ENCODE measurements around the gene FAM216A.
"Not testable (repeated sequence)": the region's sequence is repeated elsewhere in the genome, so short reads cannot be mapped to it uniquely, and the experiment has no call there.

The FAM216A gene, protein sequence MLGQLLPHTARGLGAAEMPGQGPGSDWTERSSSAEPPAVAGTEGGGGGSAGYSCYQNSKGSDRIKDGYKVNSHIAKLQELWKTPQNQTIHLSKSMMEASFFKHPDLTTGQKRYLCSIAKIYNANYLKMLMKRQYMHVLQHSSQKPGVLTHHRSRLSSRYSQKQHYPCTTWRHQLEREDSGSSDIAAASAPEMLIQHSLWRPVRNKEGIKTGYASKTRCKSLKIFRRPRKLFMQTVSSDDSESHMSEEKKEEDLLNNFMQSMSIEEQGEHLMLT

DNA sequence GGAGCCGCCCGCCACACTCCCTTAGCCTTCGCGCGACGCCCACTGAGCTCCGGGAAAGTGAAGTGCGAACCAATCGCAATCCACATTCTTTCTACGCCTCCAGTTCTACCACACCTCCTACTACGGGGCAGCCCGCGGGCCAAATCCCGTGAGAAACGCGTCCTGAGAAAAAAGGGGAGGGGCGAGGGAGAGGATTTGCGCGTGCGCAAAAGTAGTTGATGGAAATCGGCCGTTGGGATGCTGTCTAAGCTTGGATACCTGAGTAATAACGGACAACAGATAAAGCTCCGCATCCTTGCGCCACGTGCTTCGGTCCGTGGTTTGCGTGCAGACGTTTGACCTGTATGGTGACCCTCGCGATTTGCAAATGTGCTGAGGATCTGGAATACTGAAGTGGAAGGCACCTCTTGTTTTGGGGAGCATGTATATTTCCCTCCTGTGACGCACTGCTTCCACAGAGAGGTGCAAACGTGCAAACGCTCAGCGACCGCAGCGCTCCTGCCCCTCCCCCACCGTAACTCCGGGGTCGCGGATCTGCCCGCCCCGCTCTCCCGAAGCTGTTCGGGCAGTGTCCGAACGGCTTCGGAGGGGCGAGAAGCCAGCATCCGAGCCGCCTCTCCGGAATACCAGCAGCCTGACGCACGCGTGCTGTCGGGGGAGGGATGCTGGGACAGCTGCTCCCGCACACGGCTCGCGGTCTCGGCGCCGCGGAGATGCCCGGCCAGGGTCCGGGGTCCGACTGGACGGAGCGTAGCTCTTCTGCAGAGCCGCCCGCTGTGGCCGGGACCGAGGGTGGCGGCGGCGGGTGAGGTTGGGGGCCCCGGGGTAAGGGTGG, at the start of gene FAM216A, which contains the start of gene GPN3:
Gene FAM216A (plus strand): TSS at position 632 of the 835 bp plus-strand sequence. CDS start 31 bp downstream, at position 663.
Gene GPN3 (minus strand): TSS at position 44 of the 835 bp plus-strand sequence. CDS start 54 bp downstream, outside the sequence.
- peak; percentile 97 for DNase-seq (ENCODE audit: low read depth in 2 of 2)

DNA sequence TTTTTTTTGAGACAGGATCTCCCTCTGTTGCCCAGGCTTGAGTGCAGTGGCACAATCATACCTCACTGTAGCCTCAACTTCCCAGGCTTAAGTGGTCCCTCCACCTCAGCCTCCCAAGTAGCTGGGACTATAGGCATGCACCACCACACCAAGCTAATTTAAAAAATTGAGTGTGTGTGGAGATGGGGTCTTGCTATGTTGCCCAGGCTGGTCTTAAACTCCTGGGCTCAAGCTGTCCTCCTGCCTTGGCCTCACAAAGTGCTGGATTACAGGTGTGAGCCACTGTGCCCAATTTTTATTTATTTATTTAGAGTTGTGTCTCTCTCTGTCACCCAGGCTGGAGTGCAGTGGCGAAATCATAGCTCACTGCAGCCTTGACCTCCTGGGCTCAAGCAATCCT, 48.0 kb upstream of the FAM216A start:
- DNase-seq (ENCODE audit: low read depth in 2 of 2) = not testable (repeated sequence)

DNA sequence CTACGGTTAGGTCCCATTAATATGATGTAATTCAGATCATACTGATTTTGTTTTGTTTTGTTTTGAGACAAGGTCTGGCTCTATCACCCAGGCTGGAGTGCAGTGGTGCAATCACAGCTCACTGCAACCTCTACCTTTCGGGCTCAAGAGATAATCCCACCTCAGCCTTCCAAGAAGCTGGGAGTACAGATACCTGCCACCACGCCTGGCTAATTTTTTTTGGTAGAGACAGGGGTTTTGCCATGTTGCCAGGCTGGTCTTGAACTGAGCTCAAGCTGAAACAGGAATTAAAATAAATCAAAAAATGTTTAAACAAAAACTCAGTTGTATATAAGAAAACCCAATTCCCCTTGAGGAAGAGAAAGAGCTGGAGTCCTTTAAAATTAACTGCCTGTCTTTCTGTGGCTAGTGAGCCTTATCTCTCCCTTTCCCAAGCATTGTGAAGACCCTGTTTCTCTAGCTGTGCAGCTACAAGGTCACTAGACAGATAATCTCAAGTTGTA, 47.4 kb upstream of the FAM216A start:
- DNase-seq (ENCODE audit: low read depth in 2 of 2) = no peak

DNA sequence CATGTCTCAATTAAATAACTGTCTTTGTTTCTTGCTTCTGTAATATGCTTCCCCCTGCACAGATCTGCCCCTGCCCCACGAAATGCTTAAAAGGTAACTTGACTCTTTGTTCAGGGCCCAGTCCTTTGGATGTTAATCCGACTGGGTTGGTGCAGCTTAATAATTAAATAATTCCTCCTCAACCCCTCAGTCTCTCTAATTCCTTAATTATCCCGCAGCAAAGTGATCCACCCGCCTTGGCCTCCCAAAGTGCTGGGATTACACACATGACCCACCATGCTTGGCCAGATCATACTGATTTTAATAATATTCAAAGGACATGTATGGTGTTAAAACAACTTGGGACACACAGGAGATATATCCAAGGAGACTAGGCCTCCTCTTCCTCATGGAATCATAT, 46.9 kb upstream of the FAM216A start:
- DNase-seq (ENCODE audit: low read depth in 2 of 2) = no peak

DNA sequence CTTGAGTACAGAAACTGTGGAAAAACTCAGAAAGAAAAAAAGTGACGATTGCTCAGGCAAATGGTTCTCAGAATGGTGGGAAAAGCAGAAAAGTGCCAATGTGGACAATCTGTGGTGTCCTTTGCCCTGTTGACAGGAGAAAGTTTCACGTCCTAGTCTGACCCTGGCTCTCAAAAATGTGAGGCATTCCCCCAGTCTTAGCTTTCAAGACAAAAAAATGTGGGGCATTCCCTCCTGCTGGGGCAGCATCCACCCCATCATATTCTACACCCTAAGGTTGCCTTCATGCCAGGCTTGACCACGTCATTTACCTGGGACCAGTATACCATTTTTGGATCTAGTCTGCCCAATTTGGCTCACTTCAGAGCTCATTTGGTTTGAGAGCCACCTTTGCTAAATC, 44.4 kb upstream of the FAM216A start:
- no peak for DNase-seq (ENCODE audit: low read depth in 2 of 2)

DNA sequence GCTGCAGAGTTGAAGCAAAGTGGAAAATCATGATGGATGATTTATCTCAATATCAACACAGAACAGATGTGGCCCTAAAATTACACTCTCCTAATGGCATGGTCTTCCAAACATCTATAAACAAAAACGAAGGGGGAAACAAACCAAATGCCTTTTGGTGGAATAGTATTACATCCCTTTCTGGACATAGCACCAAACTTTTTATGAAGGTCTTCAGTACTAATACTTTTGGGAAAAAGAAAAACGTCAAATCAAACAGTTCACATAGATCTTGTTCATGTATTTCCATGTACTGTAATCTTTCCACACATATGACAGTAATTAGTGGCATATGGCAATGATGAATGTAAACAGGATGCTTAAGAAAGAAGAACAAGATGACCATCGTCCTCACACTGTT, 42.2 kb upstream of the FAM216A start:
- peak in 1 of 2 experiments; percentile 23 for DNase-seq (ENCODE audit: low read depth in 2 of 2)

DNA sequence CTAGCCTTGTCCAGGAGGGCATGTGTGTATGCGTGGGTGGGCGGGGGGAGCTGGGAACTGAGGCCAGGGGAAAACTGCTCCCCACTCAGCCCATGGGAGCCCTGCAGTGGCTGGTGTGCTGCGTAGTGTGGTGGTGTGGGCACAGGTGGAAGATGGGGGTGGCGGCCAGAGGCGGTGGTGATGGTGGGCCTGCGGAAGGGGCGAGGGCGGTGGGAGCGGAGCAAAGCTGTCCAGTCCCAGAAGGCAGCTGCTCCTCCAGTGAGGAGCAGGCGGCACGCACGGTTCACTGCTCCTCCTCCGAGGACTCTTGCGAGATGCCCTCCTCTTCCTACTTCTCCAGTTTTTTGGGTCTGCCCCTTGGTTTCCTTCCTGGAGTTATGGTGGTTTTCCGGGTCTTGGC, 39.0 kb upstream of the FAM216A start:
- not testable (repeated sequence) for DNase-seq (ENCODE audit: low read depth in 2 of 2)

DNA sequence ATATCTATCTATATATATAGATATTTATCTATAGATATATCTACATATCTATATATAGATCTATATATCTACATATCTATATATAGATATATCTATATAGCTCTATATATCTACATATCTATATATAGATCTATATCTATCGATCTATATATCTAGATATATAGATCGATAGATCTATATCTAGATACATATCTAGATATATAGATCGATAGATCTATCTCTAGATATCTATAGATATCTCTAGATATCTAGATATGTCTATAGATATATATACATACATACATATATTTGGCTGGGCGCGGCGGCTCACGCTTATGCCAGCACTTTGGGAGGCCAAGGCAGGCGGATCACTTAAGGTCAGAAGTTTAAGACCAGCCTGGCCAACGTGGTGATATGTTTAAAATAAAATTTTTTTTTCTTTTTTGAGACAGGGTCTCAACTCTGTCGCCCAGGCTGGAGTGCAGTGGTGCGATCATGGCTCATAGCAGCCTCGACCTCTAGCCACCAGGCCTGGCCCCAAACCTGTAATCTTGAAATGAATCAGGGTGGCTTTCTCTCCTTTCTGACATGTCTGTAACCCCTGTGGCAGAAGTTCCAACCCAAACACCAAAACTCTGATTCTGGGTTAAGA, 36.6 kb upstream of the FAM216A start:
- no peak for DNase-seq (ENCODE audit: low read depth in 2 of 2)

DNA sequence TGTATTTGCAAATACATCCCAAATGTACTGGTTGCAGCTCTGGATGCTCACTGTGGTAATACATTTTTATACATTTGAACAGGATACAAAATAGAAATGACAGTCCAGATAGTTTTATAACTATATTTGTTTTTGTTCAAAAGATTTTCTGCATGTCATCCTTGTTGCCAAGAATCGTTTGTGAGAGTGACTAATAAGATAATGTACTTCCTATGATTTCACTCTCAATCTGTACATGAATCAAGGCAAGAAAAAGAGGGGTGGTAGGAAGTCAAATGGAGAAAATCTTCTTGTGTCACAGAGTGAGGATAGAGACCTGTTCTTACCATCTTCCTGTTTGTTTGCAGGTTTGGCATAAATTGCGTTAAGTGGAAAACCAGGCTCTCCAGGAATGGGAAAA, 32.4 kb upstream of the FAM216A start:
- no peak for DNase-seq (ENCODE audit: low read depth in 2 of 2)

DNA sequence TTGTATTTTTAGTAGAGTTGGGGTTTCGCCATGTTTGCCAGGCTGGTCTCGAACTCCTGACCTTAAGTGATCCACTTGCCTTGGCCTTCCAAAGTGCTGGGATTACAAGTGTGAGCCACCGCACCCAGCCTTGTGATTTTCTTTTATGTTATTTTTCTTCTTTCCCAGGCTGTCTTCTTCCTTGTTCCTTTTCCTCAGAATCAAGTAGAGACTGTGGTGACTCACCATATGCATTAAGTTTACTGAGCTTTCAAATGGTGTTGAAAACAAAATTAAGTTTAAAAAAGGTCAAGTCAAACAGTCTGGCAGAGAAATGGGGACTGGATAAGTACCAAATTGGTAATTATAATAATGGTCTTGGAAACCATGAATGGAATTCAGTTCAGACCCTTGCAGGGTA, 24.2 kb upstream of the FAM216A start:
- DNase-seq (ENCODE audit: low read depth in 2 of 2) = no peak

DNA sequence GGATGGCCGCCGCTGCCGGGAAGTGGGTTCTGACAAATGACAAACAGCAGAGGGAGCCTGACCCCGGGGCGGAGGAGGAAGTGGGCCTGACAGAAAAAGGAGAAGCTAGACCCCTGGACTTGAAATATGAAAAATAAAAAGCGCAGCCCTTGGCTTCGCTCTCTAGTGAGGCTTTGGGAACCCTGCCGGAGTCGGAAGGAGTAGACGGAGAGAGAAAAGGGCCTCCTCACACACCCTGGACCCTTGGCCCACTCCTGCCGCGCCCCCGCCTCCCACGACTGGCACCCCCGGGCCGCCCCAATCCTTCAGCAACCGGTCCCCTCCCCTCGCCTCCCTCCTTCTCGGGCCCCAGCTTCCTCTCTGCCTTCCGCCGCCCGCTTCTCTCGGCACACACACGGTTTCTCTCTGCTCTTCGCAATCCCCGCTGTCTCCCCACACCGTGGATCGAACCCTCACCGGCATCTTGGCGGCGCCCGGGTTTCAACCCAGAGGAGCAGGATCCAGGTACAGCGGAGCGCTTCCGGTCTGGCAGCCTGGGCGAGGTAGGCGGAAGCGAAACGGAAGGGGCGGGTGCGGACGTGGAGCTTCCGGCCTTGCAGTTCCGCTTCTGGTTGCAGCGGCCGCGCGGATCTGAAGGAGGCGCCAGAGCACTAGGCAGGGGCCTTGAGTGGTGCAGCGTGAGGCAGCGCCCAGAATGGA, 18.7 kb upstream of the FAM216A start, which contains the start of gene ARPC3:
Gene ARPC3 (minus strand): TSS at position 539 of the 699 bp plus-strand sequence. CDS start 77 bp downstream, at position 462.
- peak; percentile 86 to 88 for DNase-seq (ENCODE audit: low read depth in 2 of 2)

DNA sequence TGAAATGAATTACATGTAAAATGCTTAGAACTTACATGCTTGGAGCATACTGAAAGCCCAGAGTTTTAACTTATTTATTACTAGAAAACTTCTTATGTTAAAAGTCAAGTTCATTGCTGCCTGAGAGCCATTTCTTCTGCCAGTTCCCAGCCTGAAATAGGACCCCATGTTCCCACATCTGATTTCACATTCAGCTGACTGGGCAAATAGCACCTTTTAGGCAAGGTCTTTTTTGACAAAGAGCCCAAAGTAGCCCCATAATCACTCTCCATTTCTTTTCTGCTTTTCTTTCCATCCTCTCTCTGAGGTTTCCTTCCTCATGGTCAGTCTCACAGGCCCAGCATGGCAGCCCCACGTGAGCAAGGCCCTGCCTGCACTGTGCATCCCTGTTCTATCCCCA, 17.4 kb upstream of the FAM216A start:
- DNase-seq (ENCODE audit: low read depth in 2 of 2) = no peak

DNA sequence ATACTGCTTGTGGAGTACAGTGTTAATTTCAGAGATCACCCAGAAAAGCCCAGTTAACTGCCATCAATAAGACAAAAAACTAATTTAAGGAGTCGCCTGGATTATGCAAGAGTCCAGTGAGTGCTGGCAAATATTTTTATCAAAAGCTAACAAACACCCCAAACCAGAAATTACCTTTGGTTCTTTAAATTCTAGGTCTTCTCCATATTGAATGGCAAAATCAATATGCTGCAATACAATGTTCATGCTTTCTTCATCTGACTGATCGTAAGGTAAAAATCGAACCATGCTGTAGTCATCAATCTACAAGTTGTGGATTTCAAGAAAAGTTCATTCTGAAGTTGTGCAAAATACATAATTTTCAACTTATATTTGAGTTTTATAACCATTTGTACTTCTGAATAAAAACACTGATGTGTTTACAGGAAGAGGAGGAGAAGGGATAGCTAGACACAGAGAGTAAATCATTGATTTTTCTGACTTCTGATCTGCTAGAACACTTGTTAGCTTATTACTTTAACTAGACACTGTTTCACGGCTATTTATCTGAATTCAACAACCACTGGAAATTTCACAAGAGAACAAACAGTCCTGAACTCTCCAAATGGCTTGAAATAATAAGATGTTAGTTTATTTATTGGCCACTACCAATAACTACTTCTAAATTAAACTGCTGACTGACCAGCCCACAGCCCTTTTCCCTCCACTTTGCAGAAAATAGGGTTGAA, 14.9 kb upstream of the FAM216A start:
- DNase-seq (ENCODE audit: low read depth in 2 of 2) = no peak

DNA sequence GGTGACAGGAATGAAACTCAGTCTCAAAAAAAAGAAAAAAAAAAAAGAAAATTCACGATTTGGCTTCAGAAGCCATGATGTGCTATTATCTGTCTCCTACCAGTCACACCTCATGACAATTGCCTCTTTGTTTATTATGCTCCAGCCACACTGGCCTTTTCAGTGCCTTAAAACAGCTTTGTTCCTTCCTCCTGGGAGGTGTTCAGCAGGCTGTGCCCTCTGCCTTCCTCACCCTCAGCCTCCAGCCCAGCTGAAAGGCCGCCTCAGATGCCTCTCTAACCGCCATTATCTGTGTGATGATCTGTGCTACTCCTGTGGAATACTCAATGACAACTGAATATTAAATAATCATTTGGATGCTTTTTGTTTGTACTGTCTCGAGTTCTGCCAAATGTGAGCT, 9.9 kb upstream of the FAM216A start:
- DNase-seq (ENCODE audit: low read depth in 2 of 2) = no peak

DNA sequence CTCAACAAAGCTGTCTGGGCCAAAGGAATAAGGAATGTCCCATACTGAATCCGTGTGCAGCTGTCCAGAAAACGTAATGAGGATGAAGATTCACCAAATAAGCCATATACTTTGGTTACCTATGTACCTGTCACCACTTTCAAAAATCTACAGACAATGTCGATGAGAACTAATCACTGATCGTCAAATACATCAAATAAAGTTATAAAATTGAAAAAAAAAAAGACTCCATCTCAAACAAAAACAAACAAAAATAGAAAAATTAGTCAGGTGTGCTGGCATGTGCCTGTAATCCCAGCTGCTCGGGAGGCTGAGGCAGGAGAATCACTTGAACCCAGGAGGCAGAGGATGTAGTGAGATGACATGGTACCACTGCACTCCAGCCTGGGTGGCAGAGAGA, 7.5 kb upstream of the FAM216A start:
- not testable (repeated sequence) for DNase-seq (ENCODE audit: low read depth in 2 of 2)

DNA sequence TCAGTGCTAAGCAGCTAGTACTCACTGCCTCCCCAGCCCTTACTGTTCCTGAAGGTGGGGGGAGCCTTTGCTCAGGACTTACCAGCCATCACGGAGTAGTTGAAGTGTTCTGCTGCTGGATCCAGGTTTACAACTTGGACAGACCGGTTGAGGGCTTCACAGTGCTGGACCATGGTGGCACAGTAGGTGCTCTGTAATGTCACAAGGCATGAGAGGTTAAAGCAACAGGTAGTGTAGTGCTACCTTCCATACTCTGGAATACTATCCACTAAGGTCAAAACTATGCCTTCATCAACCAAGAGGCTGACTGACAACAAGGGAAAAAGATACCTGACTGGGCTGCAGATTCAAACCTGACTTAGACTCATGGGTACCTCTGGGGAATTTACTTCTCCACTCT, 3.6 kb upstream of the FAM216A start:
- DNase-seq (ENCODE audit: low read depth in 2 of 2) = no peak

DNA sequence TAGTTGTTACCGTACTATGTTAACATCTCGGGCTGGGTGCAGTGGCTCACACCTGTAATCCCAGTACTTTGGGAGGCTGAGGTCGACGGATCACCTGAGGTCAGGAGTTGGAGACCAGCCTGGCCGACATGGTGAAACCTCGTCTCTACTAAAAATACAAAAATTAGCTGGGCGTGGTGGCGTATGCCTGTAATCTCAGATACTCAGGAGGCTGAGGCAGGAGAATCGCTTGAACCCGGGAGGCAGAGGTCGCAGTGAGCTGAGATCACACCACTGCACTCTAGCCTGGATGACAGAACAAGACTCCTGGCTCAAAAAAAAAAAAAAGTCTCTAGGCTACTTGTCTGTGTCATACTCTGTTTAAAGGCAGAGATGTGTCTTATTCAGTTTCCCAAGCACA, 2.9 kb upstream of the FAM216A start:
- DNase-seq (ENCODE audit: low read depth in 2 of 2) = not testable (repeated sequence)

DNA sequence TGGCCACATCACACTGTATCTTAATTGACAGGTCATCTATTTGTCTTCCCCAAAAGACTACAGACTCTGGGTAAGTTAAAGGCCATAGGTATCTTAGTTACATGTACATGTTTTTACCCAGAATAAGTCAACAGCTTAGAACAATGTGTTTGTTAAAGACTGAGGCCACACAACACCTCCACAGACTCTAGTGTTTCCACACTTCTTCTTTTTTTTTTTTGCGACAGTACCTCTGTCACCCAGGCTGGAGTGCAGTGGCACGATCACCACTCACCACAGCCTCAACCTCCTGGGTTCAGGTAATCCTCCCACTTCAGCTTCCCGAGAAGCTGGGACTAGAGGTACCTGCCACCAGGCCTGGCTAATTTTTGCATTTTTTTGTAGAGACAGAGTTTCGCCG, 1.9 kb upstream of the FAM216A start:
- DNase-seq (ENCODE audit: low read depth in 2 of 2) = no peak

DNA sequence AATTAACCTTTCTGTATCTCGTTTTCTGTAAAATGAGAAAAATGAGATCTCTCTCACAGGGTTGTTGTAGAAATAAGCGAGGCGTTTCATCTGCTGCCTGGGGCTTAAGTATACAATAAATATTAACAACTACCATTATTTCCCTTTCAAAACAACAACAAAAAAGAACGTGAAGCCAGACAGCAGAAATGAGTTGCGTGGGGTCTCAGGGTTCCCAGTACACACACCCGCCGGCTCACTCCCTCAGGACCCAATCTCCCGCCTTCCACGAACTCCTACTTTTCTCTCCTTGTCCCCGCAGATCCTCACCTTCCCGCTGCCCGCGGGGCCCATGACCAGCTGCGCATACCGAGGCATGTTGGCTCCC, 815 bp upstream of the FAM216A start:
- DNase-seq (ENCODE audit: low read depth in 2 of 2) = no peak

DNA sequence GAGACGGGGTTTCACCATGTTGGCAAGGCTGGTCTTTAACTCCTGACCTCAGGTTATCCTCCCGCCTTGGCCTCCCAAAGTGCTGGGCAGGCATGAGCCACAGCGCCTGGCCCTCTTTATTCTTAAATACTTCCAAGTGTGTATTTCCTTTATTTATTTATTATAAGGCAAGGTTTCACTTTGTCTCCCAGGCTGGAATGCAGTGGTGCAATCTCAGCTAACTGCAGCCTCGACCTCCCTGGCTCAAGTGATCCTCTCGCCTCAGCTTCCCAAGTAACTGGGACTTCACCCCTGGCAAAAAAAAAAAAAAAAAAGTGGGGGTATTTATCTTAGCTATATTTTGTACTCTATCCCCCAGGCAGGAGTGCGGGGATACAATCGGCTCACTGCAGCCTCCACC, 6.8 kb downstream of the FAM216A start:
- DNase-seq (ENCODE audit: low read depth in 2 of 2) = no peak

Measured in fibroblast of skin of left quadriceps (primary cell).